GM18868 (cell line): Measurements from ENCODE around the gene CLDN14.

Experiments used
- ATAC-seq: cut with Tn5 transposase; IDR thresholded peaks from one replicate; pipeline ENCODE4 v1.9.1; 2021; ENCODE audit warnings: mild to moderate bottlenecking, moderate library complexity; ENCODE audit not compliant: unreplicated experiment

Gene CLDN14

GRCh38 chr21:36436829-36437744 is 42.8 kb downstream of the CLDN14 start:
- no peak for ATAC-seq

DNA sequence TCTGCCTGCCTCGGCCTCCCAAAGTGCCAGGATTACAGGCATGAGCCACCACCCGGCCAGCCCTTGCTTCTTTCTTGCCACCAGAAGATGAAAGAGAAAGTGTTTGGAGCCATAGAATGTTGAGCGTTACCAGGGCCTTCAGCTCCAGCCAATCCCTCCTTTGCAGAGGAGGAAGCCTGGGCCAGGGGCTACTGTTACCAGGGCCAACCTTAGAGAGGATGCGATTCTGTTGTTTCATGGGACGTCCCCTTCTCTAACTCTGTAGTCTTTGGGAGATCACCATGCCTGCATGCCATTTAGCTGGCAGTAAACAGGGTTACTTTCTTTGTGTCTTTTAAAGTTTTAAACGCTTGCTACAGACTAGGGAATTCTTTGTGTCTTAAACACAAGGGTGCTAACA is 45.8 kb downstream of the CLDN14 start:
- ATAC-seq, result no peak

DNA sequence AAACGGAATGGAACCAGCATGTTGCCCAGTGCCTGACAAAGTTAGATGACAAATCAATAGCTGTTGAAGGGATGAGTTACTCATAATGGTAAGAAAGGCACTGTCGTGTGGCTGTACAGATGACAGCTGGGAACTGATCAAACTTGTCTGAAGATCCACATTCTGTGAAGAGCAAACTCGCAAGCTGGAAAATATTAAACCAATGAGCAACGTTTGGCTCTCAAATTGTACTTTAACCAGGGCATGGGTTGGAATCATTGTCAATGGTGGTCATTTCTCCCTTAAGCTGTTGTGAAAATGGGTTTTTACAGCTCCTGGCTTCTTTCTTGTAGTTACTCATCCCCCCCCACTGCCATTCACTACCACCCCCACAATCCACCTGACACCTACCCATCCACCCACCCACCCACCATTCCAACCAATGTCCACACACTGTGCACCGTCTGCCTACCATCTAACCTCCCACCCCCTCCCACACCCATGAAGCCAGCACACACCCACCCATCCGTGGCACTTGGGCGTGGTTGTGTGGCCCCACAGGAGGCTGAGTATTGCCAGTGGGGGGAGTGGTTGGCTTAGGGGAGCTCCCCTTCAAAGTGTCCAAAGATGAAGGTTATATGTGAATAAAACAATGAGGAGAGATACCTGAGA is 46.7 kb downstream of the CLDN14 start:
- no peak for ATAC-seq

- no peak for ATAC-seq
Observed at GRCh38 chr21:36431252-36431651, 48.7 kb downstream of the CLDN14 start.

DNA sequence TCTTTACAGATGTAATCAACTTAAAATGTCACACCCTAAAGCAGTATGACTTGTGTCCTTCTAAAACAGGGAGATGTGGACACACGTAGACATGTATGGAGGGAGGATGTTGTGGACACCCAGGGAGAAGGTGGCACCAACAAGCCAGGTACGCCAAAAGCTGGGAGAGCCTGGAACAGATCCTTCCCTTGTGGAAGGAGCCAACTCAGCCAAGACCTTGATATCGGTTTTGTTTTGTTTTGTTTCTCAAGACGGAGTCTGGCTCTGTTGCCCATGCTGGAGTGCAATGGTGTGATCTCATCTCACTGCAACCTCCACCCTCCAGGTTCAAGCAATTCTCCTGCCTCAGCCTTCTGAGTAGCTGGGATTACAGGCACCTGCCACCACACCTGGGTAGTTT is 49.1 kb downstream of the CLDN14 start:
- ATAC-seq, result no peak

DNA sequence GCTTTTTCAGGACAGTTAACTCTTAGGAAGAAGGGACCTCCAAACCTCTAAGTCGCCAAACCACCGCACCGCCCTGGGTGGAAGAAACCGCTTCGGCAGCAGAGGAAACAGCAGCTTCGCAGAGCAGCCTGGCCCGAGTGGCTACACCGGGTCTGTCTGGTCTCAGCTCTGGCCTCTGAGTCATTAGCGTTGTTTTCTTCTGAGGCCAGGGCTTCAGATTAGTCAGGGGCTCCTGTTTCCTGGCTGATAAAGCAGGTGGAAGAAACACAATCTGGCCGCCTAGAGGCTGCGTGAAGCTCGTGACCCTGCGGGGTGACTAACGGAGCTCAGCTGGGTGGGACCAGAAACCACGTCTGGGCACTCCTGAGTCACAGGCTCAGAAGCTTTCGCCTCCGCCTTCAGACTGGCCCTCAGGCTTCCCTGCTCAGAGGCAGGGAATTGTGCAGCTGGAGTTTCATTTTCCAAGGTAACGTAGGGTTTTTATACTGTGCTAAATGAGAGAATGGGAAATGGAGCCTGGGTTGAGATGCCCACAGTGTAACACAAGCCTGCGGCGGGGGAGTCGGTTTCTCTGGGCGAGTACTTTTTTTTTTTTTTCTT is 49.9 kb downstream of the CLDN14 start:
- ATAC-seq, result peak; percentile 92

GRCh38 chr21:36428761-36429432 is 51.0 kb downstream of the CLDN14 start:
- no peak for ATAC-seq

GRCh38 chr21:36427502-36427901 is 52.4 kb downstream of the CLDN14 start:
- no peak for ATAC-seq

DNA sequence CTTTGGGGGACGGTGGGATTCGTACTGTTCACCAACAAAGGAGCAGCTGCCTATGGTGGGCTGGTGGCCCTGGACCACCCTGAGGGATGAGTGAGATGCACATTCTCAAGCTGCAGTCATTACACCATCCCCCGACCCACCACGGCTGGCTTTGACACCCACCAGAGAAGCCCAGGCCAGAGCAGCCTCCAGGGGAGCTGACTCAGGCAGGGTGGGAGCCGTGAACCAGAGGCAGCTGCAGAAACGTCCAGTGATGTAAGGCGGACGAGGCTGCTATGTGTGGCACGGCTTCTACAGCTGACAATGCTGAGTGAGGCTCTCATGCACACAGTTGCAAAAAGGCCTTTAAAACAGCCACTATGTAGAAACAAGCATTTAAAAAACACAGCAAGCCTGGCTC is 54.6 kb downstream of the CLDN14 start:
- no peak for ATAC-seq

DNA sequence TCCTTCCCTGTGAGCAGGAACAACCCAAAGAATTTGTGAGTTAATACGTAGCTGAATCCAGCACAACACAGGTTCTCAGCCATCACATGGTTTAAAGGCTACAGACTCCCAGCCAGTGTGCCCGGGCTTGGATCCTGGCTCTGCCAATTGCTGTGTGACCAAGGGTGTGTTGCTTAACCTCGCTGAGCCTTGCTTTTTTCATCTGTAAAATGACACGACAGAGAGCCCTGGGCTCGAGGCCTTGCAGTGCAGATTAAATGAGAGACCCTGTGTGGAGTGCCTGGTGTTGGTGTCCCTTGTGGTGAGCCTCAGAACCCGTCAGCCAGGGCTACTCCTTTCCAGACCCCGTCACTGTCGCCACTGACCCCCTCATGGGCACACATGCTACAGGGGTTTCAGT is 55.3 kb downstream of the CLDN14 start:
- ATAC-seq, result no peak

- no peak for ATAC-seq
Observed at GRCh38 chr21:36423771-36424433, 56.0 kb downstream of the CLDN14 start.

DNA sequence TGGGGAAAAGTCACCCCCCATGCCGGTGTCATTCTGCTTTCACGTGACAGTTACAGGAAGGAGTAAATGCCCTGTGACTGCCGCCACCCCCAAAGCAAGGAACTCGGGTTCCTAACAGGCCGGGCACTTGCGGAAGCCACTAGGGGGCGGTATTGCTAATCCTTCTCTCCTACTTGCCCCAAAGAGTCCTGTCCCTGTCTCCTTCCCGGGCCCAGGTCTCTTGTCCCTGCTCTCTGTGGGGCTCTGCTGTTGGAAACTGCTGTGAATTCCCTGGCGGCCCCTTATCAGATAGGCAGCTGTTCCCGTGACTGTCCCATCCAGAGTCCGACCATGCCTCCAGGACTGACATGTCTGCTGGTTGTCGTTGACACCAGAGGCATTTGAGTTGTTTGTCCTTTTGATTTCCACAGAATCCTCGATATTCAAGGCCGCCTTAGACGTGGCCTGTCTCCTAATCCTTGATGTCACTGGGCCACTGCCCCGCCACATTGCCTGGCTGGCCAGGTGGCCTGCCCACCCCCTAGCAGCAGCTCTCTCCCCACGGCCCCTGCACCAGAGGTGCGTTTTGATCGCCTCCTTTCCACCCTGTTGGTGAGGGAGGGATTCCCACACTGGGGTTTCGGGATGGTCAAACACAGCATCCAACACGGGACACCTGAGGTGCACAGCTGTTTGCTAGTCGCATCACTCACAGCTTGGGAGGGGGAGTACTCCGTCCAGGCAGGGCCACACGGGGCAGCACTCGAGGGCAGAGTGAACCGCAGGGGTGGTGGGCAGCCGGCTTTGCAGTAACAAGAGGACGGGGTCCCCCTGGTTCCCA is 57.4 kb downstream of the CLDN14 start:
- no peak for ATAC-seq

- no peak for ATAC-seq
Observed at GRCh38 chr21:36420571-36421339, 59.2 kb downstream of the CLDN14 start.

DNA sequence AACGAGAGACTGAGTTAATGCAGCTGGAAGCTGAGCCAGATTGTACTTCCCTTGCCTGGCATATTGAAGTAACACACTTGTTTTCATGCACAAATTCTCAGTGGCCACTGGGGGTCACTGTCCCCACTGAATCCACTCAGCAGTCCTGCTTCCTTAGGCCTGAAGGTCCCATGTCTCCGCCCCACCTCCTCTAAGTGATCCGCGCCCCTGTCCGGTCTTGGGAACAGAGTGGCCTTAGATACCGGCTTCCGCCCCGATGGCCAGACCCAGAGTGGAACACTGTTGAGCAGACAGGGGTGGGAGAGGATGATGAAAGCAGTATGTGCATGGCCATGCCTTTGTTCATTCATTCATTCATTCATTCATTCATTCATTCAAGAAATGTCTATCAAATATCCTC is 59.9 kb downstream of the CLDN14 start:
- ATAC-seq, result no peak

- ATAC-seq, result no peak
Observed at GRCh38 chr21:36419241-36419640, 60.7 kb downstream of the CLDN14 start.

DNA sequence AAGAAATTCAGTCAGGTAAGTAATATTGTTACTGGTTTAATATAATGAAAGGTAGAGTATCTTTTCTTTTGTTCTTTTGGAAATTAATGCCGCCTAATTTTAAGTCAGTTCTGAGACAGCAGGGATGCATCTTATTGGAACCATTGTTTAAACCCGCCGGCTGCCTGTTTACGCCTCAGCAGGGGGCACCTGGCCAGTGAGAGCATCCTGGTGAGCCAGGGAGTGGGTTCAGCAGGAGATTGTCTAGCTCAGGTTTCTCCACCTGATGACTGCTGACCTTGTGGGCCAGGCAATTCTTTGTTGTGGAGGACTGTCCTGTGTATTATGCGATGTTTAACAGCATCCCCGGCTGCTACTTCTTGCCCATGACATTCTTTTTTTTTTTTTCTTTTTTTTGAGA is 64.5 kb downstream of the CLDN14 start:
- no peak for ATAC-seq

- no peak for ATAC-seq
Observed at GRCh38 chr21:36412916-36413315, 67.0 kb downstream of the CLDN14 start.

GRCh38 chr21:36411301-36411700 is 68.6 kb downstream of the CLDN14 start:
- ATAC-seq, result no peak
